SK-N-MC (cell line): ENCODE measurements around the gene DUSP7.

Experiments
- DNase-seq: peaks from one replicate; pipeline ENCODE4 v3.0.0-alpha.2; 2011; ENCODE audit warnings: low read depth, low spot score
- H3K27ac ChIP-seq: fragments of 200-600 bp; sonication (generic); 2 replicates; pipeline ENCODE4 v1.5.1; 2016; ENCODE audit warnings: mixed run types
- H3K36me3 ChIP-seq: fragments of 200-600 bp; sonication (generic); 2 replicates; pipeline ENCODE4 v1.6.1; 2017; ENCODE audit warnings: antibody characterized with exemption, low read length, mixed read lengths; ENCODE audit not compliant: insufficient read depth
- H3K4me3 ChIP-seq: fragments of 200-600 bp; sonication (generic); 2 replicates; pipeline ENCODE4 v1.5.1; 2016
- H3K9ac ChIP-seq: fragments of 200-600 bp; sonication (generic); 2 replicates; pipeline ENCODE4 v1.8.0; 2017; ENCODE audit warnings: mixed run types, mixed read lengths; ENCODE audit not compliant: insufficient read length
- H3K9me3 ChIP-seq: fragments of 200-600 bp; sonication (generic); 2 replicates; pipeline ENCODE4 v1.6.1; 2017; ENCODE audit warnings: low read depth, mild to moderate bottlenecking, antibody characterized with exemption, low read length, moderate library complexity, mixed read lengths
- EZH2 ChIP-seq: fragments of 200-600 bp; sonication (generic); IDR thresholded peaks from one replicate; pipeline ENCODE4 v1.6.1; 2017; ENCODE audit warnings: antibody characterized with exemption
- FOXP2 ChIP-seq: optimal IDR thresholded peaks from 2 replicates; pipeline ENCODE3; 2011; ENCODE audit warnings: mild to moderate bottlenecking, moderate library complexity; ENCODE audit not compliant: insufficient read depth; ENCODE audit errors: extremely low read length, control extremely low read depth
- POLR2AphosphoS5 ChIP-seq: IDR thresholded peaks from 2 replicates; pipeline ENCODE4 v1.6.1; 2012; ENCODE audit warnings: mild to moderate bottlenecking, low read depth, low read length, borderline replicate concordance

The DUSP7 gene

DNA sequence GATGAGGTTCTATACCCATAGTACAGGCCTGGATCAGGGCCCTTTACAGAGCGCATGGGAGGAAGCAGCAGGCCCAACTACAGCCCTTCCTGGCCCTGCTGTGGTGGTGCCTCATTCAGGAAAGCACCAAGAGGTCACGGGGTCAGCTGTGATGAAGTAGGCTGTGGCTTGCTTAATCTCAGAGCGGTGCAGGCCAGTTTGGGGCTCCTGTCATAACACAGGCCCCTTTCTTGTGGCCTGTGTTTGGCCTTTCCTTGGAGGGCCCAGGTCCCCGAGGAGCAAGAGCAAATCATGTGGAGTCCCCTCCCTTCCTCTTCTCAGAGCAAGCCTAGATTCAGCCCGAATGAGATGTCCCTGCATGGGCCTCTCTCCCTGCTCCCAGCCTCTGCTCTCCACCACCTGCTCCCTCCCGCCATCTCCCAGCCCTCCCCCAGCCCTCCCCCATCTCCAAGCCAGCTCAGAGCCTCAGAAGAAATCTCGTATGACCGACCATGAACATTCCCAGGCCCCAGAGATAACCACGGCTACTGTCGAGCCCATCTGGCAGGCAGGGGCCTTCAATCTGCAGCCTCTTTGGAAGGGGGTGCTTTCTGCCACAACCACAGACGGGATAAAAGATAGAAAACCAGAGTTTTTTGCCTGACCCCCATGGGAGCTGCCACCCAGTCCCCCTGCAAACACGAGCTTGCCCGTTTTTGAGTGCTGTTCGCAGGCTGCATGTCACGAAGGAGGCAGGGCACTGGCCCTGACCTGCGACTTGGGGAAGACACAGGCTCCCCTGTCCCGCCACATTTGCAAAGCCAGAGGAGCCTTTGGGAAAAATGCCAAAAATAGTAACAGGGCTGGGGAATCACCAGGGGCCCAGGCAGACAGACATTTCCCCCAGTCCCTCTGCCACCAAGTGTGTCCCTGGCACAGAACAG lies 32.3 kb upstream of the DUSP7 start:
- no peak overlapping the region for H3K9ac ChIP-seq
- TF ChIP-seq FOXP2 (no peak), POLR2AphosphoS5 (no peak), EZH2 (no peak)
- H3K36me3 ChIP-seq: no peaks in the 10 kb centered on the region
- no peak for DNase-seq
- H3K27ac ChIP-seq: no peak overlapping the region
- no peaks in the 10 kb centered on the region for H3K9me3 ChIP-seq
- H3K4me3 ChIP-seq: no peak overlapping the region

DNA sequence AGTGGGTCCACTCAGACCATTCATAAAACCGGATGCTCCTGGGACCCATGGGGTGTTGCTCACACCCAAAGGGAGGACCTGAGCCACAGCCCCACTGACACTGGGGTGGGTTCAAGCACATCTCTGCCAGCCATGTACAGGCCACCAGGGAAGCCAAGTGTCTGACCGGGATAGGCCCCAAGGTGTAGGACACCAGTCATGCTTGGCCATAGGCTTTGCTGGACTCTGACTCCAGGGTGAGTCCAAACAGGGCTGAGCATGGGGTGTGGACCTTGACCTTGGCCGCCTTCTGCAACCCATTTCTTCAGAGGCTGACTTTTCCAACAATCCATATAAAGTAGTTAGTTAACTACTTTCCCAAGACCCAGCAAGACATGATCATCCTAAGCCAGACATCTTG lies 31.4 kb upstream of the DUSP7 start:
- TF ChIP-seq EZH2: no peak
- TF ChIP-seq POLR2AphosphoS5: no peak
- TF ChIP-seq FOXP2: no peak
- DNase-seq: no peak
- Histone ChIP-seq H3K4me3 (no peak overlapping the region), H3K9me3 (no peaks in the 10 kb centered on the region), H3K9ac (no peak overlapping the region), H3K27ac (no peak overlapping the region), H3K36me3 (no peaks in the 10 kb centered on the region)

DNA sequence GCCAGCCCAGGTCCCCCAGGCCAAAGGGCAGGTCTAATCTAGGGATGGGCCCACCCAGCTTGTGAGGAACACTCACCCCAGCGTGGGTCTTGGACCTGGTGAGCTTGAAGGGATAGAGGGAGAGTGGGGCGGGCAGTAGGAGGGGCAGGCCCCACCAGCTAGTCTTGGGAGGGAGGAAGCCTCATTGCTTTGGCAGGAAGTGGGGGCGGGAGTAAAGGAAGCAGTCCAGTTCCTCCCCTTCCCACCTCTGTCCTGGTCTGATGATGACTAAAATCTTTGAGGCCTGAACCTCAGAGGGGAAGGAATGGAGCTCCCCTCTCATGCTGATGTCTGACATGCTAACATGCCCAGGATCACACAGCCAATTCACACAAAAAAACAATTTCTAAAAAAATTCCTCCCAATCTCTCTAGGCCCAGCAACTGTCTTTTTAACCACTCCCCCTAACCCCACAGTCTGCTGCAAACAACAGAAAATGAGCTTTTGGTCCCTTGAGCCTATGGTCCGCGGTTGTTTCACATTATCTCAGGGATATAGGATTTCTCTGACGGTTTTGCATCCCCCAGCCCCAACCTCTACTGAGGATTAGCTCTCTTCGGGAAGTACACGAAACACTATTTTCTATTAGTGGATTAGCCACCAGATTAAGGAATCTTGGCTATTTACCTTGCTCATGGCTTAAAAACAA lies 30.7 kb upstream of the DUSP7 start:
- Histone ChIP-seq H3K4me3 (no peak overlapping the region), H3K36me3 (no peaks in the 10 kb centered on the region), H3K9ac (no peak overlapping the region), H3K9me3 (no peaks in the 10 kb centered on the region), H3K27ac (no peak overlapping the region)
- no peak for DNase-seq
- TF ChIP-seq FOXP2: no peak

DNA sequence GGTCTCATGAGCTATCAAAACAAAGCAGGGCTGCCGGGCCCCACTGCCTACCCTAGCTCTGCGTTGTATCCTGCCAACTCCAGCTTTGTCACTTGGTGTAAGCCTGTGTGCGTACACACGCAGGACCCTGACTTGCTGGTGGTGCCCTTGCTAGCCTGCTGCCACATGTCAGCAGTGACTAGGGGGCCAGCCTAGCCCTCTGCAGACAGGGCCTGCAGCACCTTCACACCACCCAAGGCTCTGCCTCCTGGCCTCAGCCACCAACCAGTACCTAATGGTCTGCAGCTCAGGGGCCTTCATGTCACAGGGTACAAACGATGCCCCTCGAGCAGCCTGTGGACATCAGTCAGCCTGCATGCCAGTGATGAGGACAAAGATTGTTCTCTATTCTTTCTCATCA lies 30.1 kb upstream of the DUSP7 start:
- Histone ChIP-seq H3K9me3 (no peaks in the 10 kb centered on the region), H3K36me3 (no peaks in the 10 kb centered on the region), H3K9ac (no peak overlapping the region), H3K27ac (no peak overlapping the region), H3K4me3 (no peak overlapping the region)
- TF ChIP-seq EZH2 (no peak), POLR2AphosphoS5 (no peak), FOXP2 (no peak)
- no peak for DNase-seq

DNA sequence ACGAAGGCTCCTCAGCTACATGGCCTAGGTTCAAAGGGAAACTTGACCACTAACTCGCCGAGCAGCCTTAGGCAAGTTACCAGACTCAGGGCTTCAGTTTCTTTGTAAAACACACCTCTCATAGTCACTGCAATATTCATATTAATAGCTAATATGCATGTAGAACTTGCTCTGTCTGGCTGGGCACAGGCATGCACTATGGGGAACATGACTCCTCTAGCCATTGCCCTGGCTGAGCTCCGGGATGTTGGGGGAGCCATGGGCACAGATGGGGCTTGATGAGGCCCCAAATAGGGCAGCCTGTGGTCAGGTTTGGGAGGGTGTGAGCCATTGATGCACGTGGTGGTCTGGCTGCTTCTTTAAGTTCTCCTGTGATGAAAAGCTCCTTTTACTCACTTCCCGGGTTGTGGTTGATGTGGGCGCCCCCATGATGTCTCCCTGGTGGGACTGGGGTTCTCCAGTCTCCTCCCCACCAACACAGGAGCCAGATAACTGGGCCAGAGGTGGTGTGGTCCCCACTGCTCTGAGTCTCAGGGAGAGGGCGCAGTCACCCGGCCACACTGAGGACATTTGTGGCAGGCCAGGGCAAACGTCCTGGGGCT lies 29.4 kb upstream of the DUSP7 start:
- no peaks in the 10 kb centered on the region for H3K9me3 ChIP-seq
- no peak for DNase-seq
- no peaks in the 10 kb centered on the region for H3K36me3 ChIP-seq
- H3K27ac ChIP-seq: no peak overlapping the region
- no peak overlapping the region for H3K9ac ChIP-seq
- TF ChIP-seq FOXP2 (no peak), EZH2 (no peak), POLR2AphosphoS5 (no peak)
- no peak overlapping the region for H3K4me3 ChIP-seq

DNA sequence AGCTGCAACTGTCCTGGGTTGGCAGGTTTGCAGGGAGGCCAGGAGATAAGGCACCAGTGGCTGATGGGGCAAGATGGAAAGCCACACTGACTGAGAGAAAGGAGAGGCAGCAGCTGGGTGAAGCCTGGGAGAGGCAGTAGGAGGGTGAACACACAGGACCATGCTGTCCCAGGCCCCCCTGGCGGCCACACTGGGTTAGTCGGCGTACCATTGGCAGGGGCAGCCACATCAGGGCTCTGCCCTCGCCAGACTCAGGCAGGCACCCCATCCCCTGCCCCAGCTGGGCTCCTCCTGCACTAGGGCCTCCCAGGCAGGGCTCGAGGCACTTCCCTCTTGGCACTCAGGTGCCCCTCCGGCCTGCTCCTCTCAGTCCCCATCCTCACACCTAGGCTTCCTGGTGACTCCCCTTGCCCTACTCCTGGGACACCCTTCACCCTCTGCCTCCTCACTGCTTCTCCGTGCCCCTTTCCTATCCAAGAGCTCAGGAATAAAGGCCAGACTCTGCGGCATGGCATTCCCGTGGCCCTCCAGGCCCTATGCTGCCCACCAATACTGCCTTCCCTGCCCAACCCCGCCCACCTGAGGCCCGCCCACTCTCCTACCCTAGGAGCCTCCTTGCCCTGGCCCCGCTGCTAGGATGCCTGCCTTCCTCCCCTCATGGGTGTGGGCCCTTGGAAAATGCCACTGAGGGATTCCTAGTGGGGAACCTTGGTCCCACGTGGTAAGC lies 28.7 kb upstream of the DUSP7 start:
- Histone ChIP-seq H3K9me3 (no peaks in the 10 kb centered on the region), H3K27ac (no peak overlapping the region), H3K36me3 (no peaks in the 10 kb centered on the region), H3K4me3 (no peak overlapping the region), H3K9ac (no peak overlapping the region)
- TF ChIP-seq FOXP2: no peak
- no peak for TF ChIP-seq EZH2
- no peak for TF ChIP-seq POLR2AphosphoS5
- no peak for DNase-seq

DNA sequence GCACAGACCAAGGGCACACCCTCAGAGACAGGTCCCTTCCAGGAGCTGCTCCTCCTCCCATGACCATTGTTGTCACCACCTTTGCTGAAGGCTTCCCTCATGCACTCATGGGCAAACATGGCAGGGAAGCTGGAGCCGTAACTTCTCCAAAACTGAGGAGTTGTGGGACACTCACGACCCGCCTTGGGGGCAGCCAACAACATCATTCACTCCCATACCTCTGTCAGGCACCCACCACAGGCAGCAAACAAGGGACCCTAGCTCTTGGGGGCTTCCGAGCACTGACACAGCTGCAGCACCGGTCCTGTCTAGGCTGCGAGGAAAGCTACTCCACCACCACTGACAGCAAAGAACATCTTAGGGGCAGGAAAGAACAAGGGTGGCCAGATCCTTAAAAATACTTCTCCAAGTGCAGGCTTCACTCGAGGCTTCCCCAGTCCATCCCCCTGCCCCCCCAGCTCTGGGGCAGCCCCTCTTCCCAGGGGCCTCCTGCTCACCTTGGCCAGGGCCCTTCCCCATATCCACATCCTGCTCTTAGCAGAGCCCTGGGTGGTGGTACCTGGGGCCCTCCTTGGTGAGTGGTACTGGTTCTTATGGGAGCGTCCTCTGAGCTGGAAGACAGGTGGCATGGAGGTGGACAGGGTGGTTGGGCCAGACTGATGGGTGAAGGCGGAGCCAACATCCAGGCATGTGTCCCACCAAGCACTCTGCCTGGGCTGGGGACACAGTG lies 28.0 kb upstream of the DUSP7 start:
- DNase-seq: no peak
- no peak overlapping the region for H3K27ac ChIP-seq
- no peaks in the 10 kb centered on the region for H3K36me3 ChIP-seq
- no peak for TF ChIP-seq POLR2AphosphoS5
- TF ChIP-seq FOXP2: no peak
- no peaks in the 10 kb centered on the region for H3K9me3 ChIP-seq
- H3K4me3 ChIP-seq: no peak overlapping the region
- H3K9ac ChIP-seq: no peak overlapping the region
